Endothelial cell of umbilical vein (primary cell): ENCODE results near the gene KLK8. TPM values are rescaled to one million over a fixed set of nuclear protein-coding genes. Genes with fewer than 3 reads are reported as not detected.

Experiments
- BruUV-seq: library from RNA; stranded (reverse); fragments of 400-500 nt; replicated peaks from 2 replicates; lab custom pipeline; 2021; lab: Mats Ljungman, UMichigan
- CTCF ChIA-PET: fragments of 300-600, 350-600 bp; sonication (Branson Sonifier 250); formaldehyde crosslinking; loops from one replicate; lab custom pipeline; 2021; ENCODE audit warnings: antibody characterized with exemption, inconsistent platforms; lab: Charles Lee
- POLR2A ChIA-PET: fragments of 300-600, 350-600 bp; sonication (Branson Sonifier 250); formaldehyde crosslinking; loops from one replicate; lab custom pipeline; 2021; ENCODE audit warnings: antibody characterized with exemption, inconsistent platforms; lab: Charles Lee
- DNase-seq: peaks from one replicate; pipeline ENCODE4 v3.0.0-alpha.2; 2011; ENCODE audit warnings: low read depth, low spot score
- FAIRE-seq: peaks from 2 replicates; lab custom pipeline; 2011; peaks lifted over from hg19 to GRCh38; lab: Jason Lieb, UNC
- H2AFZ ChIP-seq: 2 replicates; pipeline ENCODE4 v1.6.0; 2012; ENCODE audit warnings: low read depth, low read length, control low read depth, inconsistent platforms
- H3K27ac ChIP-seq: 2 replicates; pipeline ENCODE4 v1.5.1; 2011; ENCODE audit warnings: low read depth, mild to moderate bottlenecking, control low read depth, low read length, moderate library complexity; ENCODE audit not compliant: insufficient read depth
- H3K27me3 ChIP-seq, 2 experiments: 2 replicates each; pipeline versions ENCODE4 v1.6.0 to v1.6.1; 2011; ENCODE audit warnings: low read length in 2 of 2, mixed read lengths in 1 of 2; ENCODE audit not compliant: control insufficient read depth in 2 of 2, insufficient read depth in 2 of 2
- H3K36me3 ChIP-seq, 2 experiments: 2 replicates in 1 of 2; 3 replicates in 1 of 2; pipeline ENCODE4 v1.5.1; 2011; ENCODE audit warnings: low read length in 2 of 2, mild to moderate bottlenecking in 1 of 2, moderate library complexity in 1 of 2; ENCODE audit not compliant: control insufficient read depth in 2 of 2, insufficient read depth in 2 of 2; ENCODE audit errors: extremely low read depth in 1 of 2
- H3K4me1 ChIP-seq: 3 replicates; pipeline ENCODE4 v1.5.1; 2011; ENCODE audit warnings: mild to moderate bottlenecking, low read length; ENCODE audit not compliant: control insufficient read depth, insufficient read depth; ENCODE audit errors: extremely low read depth
- H3K4me2 ChIP-seq: 2 replicates; pipeline ENCODE4 v1.6.1; 2011; ENCODE audit warnings: low read length, control low read depth, mixed read lengths; ENCODE audit not compliant: insufficient read depth
- H3K4me3 ChIP-seq, 3 experiments: fragments of 200-600 bp in 1 of 3; sonication (generic), shearing (Covaris generic) in 1 of 3; replicated peaks in 1 of 3; 2 replicates each; pipeline ENCODE4 v1.5.1; 2011 to 2016; ENCODE audit warnings: control low read depth in 3 of 3, low read length in 3 of 3, mild to moderate bottlenecking in 2 of 3, inconsistent platforms in 1 of 3, low read depth in 1 of 3, moderate library complexity in 1 of 3; ENCODE audit not compliant: insufficient read depth in 1 of 3
- H3K79me2 ChIP-seq: 2 replicates; pipeline ENCODE4 v1.6.0; 2012; ENCODE audit warnings: low read length, inconsistent platforms; ENCODE audit not compliant: control insufficient read depth, insufficient read depth
- H3K9ac ChIP-seq: replicated peaks from 2 replicates; pipeline ENCODE3; 2011; ENCODE audit warnings: low read length, control low read depth; ENCODE audit not compliant: insufficient read depth; ENCODE audit errors: extremely low read depth
- H3K9me1 ChIP-seq: replicated peaks from 3 replicates; pipeline ENCODE4 v1.6.0; 2011; ENCODE audit warnings: mild to moderate bottlenecking, low read length; ENCODE audit not compliant: control insufficient read depth, insufficient read depth; ENCODE audit errors: extremely low read depth
- H3K9me3 ChIP-seq: replicated peaks from 2 replicates; pipeline ENCODE4 v1.5.1; 2012; ENCODE audit warnings: low read length, inconsistent platforms; ENCODE audit not compliant: control insufficient read depth, insufficient read depth
- H4K20me1 ChIP-seq: replicated peaks from 2 replicates; pipeline ENCODE3; 2011; ENCODE audit warnings: mild to moderate bottlenecking, low read length; ENCODE audit not compliant: control insufficient read depth, insufficient read depth; ENCODE audit errors: extremely low read depth
- EZH2 ChIP-seq: IDR thresholded peaks from 2 replicates; pipeline ENCODE4 v1.6.1; 2012; ENCODE audit warnings: borderline replicate concordance, low read depth, mild to moderate bottlenecking, moderate library complexity, low read length, inconsistent platforms; ENCODE audit not compliant: severe bottlenecking
- FOS ChIP-seq: IDR thresholded peaks from 2 replicates; pipeline ENCODE4 v1.6.1; 2011; ENCODE audit warnings: mild to moderate bottlenecking, low read length, moderate library complexity, borderline replicate concordance; ENCODE audit not compliant: insufficient read depth
- GATA2 ChIP-seq: IDR thresholded peaks from 2 replicates; pipeline ENCODE4 v1.7.0; 2011; ENCODE audit warnings: low read depth, mild to moderate bottlenecking, moderate library complexity, mixed read lengths, low read length; ENCODE audit not compliant: insufficient read length, insufficient read depth
- JUN ChIP-seq: IDR thresholded peaks from 2 replicates; pipeline ENCODE4 v1.6.1; 2011; ENCODE audit warnings: borderline replicate concordance, low read depth; ENCODE audit not compliant: insufficient read length, insufficient read depth
- MAX ChIP-seq: IDR thresholded peaks from 2 replicates; pipeline ENCODE4 v1.6.1; 2011; ENCODE audit not compliant: insufficient read depth, insufficient read length
- MYC ChIP-seq: IDR thresholded peaks from one replicate; pipeline ENCODE4 v1.6.1; 2011; ENCODE audit warnings: mild to moderate bottlenecking, low read depth, low read length
- POLR2A ChIP-seq: IDR thresholded peaks from 2 replicates; pipeline ENCODE4 v1.6.1; 2012; ENCODE audit warnings: low read depth, mild to moderate bottlenecking, control low read depth, low read length
- POLR2AphosphoS5 ChIP-seq: IDR thresholded peaks from 2 replicates; pipeline ENCODE4 v1.6.1; 2012; ENCODE audit warnings: low read depth, mild to moderate bottlenecking, control low read depth, low read length, moderate library complexity; ENCODE audit not compliant: insufficient read depth
- dilution Hi-C: fragments of 300-500 bp; cut with MboI; formaldehyde crosslinking; loops from one replicate; pipeline ENCODE4 v1.15.0; 2019; ENCODE audit warnings: low sequenced_read_pairs; ENCODE audit not compliant: extremely low pct_ligation_motif_present
- intact Hi-C: fragments of 100-400 bp; cut with micrococcal nuclease; formaldehyde crosslinking; loops from one replicate; pipeline ENCODE4 v1.10.0; 2022
- polyA plus RNA-seq, 4 experiments: library from polyadenylated mRNA; depleted of rRNA in 3 of 4; stranded (reverse) in 3 of 4; unstranded in 1 of 4; fragments of >200 nt; gene quantifications; 2 replicates each; pipeline versions ENCODE4 v1.2.1 to v1.2.3, GENCODE V29; 2011 to 2012; ENCODE audit warnings: missing spikeins in 1 of 4
- total RNA-seq: library from RNA; stranded (reverse); gene quantifications from 2 replicates; pipeline ENCODE4 v1.2.3, GENCODE V29; 2021
- TF ChIP-seq, protein P1 (sequence below), 2 donors: IDR thresholded peaks; 1 replicate in 1 of 2; 2 replicates in 1 of 2; pipeline ENCODE4 v1.5.1; 2011; ENCODE audit warnings: low read length in 2 of 2, mild to moderate bottlenecking in 2 of 2, moderate library complexity in 2 of 2, control low read depth in 1 of 2, inconsistent platforms in 1 of 2, low read depth in 1 of 2; ENCODE audit not compliant: insufficient read depth in 1 of 2; ENCODE audit errors: extremely low read depth in 1 of 2

The KLK8 gene
- total and polyA plus RNA-seq, 2 donors (not counting 3 experiments of a cell fraction or from before 2014, with no cell fraction given) = not detected

- no peaks in the 10 kb centered on the region for H4K20me1 ChIP-seq
- no peaks in the 10 kb centered on the region for H3K27me3 ChIP-seq
- H3K4me2 ChIP-seq = no peak overlapping the region
- POLR2A ChIA-PET = no interaction called here
- dilution Hi-C loops = no loop called here
- no peak overlapping the region for H2AFZ ChIP-seq
- H3K27ac ChIP-seq = no peak overlapping the region
- no peak for DNase-seq
- no peak for FAIRE-seq
- no TSS peak for BruUV-seq
- TF ChIP-seq GATA2 = no peak
- no peak for TF ChIP-seq FOS
- TF ChIP-seq EZH2 = no peak
- no peak for TF ChIP-seq MYC
- no peak for TF ChIP-seq POLR2A
- TF ChIP-seq, protein P1, sequence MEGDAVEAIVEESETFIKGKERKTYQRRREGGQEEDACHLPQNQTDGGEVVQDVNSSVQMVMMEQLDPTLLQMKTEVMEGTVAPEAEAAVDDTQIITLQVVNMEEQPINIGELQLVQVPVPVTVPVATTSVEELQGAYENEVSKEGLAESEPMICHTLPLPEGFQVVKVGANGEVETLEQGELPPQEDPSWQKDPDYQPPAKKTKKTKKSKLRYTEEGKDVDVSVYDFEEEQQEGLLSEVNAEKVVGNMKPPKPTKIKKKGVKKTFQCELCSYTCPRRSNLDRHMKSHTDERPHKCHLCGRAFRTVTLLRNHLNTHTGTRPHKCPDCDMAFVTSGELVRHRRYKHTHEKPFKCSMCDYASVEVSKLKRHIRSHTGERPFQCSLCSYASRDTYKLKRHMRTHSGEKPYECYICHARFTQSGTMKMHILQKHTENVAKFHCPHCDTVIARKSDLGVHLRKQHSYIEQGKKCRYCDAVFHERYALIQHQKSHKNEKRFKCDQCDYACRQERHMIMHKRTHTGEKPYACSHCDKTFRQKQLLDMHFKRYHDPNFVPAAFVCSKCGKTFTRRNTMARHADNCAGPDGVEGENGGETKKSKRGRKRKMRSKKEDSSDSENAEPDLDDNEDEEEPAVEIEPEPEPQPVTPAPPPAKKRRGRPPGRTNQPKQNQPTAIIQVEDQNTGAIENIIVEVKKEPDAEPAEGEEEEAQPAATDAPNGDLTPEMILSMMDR (IDR thresholded peaks at IDR 0.05; ENCODE audit: extremely low read depth in 1 of 2, insufficient read depth in 1 of 2, low read depth in 1 of 2, low read length in 2 of 2) = no peak
- TF ChIP-seq POLR2AphosphoS5 = no peak
- no peak for TF ChIP-seq JUN
- TF ChIP-seq MAX = no peak
- no peaks in the 10 kb centered on the region for H3K9me1 ChIP-seq
- no peak overlapping the region for H3K9ac ChIP-seq
- H3K4me1 ChIP-seq = no peaks in the 10 kb centered on the region
- no peaks in the 10 kb centered on the region for H3K9me3 ChIP-seq
- intact Hi-C loops = no loop called here
- H3K79me2 ChIP-seq = no peaks in the 10 kb centered on the region
- no peaks in the 10 kb centered on the region for H3K36me3 ChIP-seq
- CTCF ChIA-PET = interaction anchor here (1.1 kb wide), 1 partner anchor 37 kb away, joined by 3 read pairs; no protein-coding TSS in a partner anchor
- no peak overlapping the region for H3K4me3 ChIP-seq
Observed at GRCh38 chr19:50979758-50980157, 21.6 kb downstream of the KLK8 start.
